Left renal pelvis (tissue), 4 donors: ENCODE measurements around the gene GCG. TPM values are rescaled to one million over a fixed set of nuclear protein-coding genes. Genes with fewer than 3 reads are reported as not detected.

Source experiments
- DNase-seq, 4 donors: peaks; one replicate each; pipeline ENCODE4 v3.0.0-alpha.2; 2013; ENCODE audit warnings: low read depth in 4 of 4, low spot score in 3 of 4
- polyA plus RNA-seq, 4 donors: library from polyadenylated mRNA; unstranded; fragments of 120-200 nt; gene quantifications; one replicate each; pipeline ENCODE4 v1.2.1, GENCODE V29; 2013; ENCODE audit not compliant: insufficient read length in 4 of 4

The GCG gene
- polyA plus RNA-seq, 4 donors = not detected

DNA sequence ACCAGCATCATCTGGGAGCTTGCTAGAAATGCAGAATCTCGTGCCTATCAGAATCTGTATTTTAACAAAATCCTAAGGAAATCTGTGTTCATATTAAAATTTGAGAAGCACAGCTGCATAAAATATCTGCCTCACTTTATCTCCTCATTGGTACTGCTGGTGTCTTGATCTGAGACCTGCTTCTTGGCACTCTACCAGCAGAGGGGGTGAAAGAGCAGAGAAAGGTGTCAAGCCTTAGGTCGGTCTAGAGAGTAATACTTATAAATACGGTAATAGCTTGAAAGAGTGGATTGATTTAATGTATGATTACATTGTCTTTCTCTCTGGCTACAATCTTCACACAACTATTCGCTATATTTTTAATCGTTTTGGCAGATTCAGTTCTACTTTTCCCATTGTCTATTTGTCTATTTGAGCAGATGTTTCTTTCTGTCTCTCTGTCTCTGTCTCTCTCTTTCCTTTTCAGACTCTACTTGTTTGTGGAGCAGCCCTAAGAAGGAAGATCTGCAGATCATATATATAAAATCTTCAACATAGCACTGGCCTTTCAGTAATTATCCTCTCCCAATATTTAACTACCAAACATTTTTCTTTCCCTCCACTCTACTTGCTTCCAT lies 1.7 kb upstream of the GCG start:
- peak; percentile 20 to 31 (median 24) for DNase-seq

- no peak for DNase-seq
Measured at GRCh38 chr2:162149940-162150339, 2.1 kb downstream of the GCG start.

GRCh38 chr2:162149466-162149865 lies 2.6 kb downstream of the GCG start:
- no peak for DNase-seq

DNA sequence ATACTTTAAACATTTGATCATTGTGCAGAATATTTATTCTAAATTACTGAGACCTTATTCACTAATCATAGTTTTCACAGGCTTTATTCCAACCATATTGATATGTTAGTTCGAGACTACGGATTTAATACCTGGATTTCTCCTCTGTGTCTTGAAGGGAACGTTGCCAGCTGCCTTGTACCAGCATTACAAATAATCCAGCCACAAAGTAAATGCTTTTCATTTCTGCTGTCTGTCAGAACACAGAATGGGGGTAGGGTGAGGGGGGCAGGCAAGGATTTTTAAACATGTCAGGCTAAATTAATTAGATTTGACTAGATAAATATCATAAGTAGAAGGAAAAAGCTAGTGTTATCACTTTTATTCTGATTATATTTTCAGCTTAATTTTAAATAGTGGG lies 3.1 kb downstream of the GCG start:
- DNase-seq = no peak

GRCh38 chr2:162143969-162144368 lies 8.1 kb downstream of the GCG start:
- no peak for DNase-seq

GRCh38 chr2:162138310-162138709 lies 13.7 kb downstream of the GCG start:
- DNase-seq = no peak

- DNase-seq = no peak
Measured at GRCh38 chr2:162127422-162127821, 24.6 kb downstream of the GCG start.

DNA sequence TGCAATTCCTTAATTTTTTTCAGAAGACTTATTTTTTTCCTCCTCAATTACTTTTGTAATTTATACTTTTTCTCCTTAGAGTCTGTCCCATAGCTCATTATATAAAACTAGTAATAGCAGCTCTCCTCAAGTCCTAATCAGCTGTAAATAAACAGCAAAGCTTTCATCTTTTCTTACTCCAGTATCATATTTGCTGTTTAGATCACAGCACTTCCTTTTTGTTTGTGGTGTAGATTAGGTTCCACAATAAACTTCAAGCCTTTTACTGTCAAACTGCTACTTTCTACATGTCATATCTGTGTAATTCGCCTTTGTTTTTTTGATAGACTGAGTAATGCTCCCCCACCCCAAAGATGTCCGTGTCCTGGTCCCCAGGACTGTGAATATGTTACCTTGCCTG lies 25.5 kb downstream of the GCG start:
- DNase-seq = no peak

- DNase-seq = no peak
Measured at GRCh38 chr2:162126111-162126519, 25.9 kb downstream of the GCG start.

DNA sequence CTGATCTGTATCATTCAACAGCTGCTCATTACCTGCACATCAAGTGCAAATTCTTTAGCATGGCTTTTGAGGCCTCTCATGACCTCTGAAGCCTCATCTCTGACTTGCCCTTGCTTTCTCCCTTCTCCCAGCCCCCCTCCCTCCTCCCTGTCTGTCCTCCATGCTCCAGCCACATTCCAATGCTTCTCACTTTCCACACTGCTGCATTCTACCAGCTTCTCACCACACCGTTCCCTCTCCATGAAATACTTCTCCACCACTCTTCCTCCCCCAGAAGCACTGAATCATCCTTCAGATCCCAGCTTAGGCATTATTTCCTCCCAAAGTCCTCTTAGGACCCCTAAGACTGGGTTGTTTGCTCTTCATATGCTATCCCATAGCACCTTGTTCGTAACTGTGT lies 26.9 kb downstream of the GCG start:
- DNase-seq = no peak

DNA sequence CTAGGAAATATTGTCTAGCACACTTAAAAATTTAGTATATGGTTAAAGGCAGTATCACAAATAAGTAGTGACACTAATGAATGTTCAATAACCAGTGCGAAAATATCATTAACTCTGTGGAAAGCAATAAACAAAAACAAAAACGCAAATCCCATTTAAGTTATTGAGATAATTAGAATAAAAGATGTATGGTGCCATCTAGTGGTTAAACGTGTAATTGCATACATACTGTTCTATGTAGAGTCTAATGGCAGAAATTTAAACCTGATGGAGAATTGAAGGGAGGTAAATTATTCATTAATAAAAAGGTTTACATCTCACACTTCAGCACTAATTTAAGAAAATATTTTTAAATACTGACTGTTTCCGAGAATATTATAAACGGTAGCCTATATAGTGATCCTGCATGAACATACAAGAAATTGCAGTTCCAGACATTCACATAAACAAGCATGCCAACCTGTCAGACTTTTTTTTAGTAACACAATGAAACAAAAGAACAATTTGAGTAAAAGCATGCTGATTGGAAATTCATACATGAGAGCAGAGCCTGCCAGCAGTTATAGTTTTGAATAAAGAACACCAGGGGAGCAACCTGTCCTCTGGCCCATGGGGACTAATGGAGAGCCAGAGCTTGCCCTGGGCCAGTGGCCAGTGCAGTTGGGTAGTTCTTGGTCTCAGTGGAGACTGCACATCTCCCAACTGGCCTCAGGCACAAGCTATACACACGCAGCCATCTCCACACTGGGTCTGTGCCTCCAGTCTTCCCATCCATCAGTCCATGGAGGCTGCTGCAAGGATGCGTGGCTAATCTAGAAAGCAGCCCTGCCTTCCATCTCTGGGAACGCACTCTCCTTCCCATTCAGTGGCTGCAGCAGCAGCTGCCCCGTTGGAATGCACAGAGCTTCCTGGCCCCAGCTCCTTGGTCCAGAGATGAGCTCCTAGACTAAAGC lies 28.0 kb downstream of the GCG start:
- peak in 3 of 4 donors; percentile 46 to 52 (median 50) for DNase-seq

- no peak for DNase-seq
Measured at GRCh38 chr2:162118166-162119031, 33.6 kb downstream of the GCG start.

DNA sequence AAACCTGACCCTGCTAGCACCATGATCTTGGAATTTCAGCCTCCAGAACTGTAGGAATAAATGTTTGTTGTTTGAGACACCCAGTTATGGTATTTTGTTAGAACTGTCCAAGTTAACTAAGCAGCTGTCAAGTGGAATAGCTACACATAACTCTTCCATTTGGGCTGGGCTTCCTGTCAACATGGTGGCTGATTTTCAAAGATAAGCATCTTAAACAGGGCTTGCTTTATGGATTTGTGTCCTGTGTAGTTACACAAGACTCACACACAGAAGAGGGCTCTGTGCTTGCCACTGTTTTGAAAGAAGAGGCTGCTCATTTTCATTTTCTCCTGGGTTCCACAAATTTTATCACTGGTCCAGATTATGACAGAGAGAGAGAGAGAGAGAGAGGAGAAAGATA lies 35.7 kb downstream of the GCG start:
- no peak for DNase-seq

GRCh38 chr2:162115076-162115475 lies 37.0 kb downstream of the GCG start:
- no peak for DNase-seq

DNA sequence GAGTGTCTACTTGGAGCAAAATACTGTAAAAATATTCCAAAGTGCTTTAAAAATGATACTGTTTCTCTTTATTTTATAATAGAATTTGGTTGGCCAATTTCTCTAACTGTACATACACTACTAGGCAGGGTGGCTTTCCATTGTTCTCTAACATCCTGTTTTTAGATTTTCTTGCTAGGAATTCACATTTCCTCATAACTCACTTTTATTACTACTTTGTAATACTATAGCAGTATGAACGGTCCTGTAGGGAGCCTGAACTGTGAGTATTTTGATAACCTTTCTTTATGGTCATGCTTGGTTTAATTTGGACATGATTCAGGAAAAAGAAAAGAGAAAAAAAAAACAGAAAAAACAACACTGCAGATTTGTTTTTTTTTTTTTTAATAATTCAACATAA lies 37.8 kb downstream of the GCG start:
- DNase-seq = peak in 1 of 4 donors; percentile 6

DNA sequence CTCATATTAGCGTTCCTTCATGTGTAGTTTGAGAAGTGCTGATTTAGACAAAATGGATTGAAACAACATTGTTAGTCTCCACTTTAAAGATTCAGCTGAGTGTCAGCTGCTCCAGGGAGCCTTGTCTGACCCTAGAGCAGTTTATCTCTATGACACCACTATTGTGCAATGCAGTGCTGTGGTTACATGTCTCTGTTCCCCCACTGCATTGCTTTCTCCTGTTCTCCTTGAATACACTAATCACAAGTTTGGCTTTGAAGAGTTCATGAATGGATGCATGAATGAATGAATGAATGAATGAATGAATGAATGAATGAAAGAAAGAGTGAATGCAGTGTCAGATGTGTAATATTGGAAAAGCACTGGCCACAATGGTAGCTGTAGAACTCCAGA lies 38.3 kb downstream of the GCG start:
- no peak for DNase-seq

DNA sequence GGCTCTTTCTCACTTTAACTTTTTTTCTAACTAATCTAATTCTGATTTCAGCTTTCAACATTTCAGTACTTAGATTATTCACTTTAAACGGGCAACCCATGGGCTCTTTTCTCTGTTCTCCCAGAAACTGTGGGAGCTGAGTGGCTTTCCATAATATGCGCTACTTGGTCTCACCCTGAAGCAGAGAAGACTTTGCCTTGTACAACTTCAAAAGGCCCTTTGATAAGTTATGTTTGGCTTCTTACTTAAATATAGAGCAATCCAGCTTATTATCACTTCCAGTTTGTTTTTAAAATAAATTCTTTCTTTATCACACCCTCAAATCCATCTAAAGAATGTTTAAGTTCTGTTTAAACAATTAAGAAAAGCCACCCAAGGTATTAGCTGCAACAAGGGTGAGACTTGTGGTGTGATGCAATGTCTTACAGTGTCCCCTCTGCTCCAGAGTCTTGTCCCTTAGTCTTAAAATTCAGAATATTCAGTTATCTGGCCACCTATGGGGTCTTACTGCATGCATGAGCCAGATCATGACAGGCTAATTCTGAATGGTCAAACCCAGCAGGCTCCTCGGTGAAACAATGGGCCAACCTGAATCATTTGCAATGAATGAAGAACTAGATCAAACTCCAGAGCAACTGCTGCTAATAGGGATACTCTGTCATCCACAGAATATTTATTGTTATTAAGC lies 38.8 kb downstream of the GCG start:
- DNase-seq = no peak

- no peak for DNase-seq
Measured at GRCh38 chr2:162111958-162112850, 39.8 kb downstream of the GCG start.

- DNase-seq = no peak
Measured at GRCh38 chr2:162107361-162107901, 44.6 kb downstream of the GCG start.
